GM18505 (cell line): ENCODE data around the gene EGFR.

Experiments
- ATAC-seq: cut with Tn5 transposase; IDR thresholded peaks from one replicate; pipeline ENCODE4 v1.9.1; 2021; ENCODE audit not compliant: unreplicated experiment
- POLR2A ChIP-seq: IDR thresholded peaks from 4 replicates; pipeline ENCODE4 v1.6.1; 2011; ENCODE audit warnings: borderline replicate concordance; ENCODE audit not compliant: insufficient read depth, insufficient read length; ENCODE audit errors: extremely low read depth

The EGFR gene

GRCh38 chr7:55056577-55057480, 38.0 kb downstream of the EGFR start:
- no peak for ATAC-seq
- TF ChIP-seq POLR2A = no peak

DNA sequence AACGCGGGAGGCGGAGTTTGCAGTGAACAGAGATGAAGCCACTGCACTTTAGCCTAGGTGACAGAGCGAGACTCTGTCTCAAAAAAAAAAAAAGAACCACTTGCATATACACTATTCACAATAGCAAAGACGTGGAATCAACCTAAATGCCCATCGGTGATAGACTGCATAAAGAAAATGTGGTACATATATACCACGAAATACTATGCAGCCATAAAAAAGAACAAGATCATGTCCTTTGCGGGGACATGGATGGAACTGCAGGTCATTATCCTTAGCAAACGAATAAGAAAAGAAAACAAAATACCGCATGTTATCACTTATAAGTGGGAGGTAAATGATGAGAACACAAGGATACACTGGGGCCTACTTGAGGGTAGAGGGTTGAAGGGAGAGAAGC, 39.5 kb downstream of the EGFR start:
- no peak for ATAC-seq
- TF ChIP-seq POLR2A = no peak

DNA sequence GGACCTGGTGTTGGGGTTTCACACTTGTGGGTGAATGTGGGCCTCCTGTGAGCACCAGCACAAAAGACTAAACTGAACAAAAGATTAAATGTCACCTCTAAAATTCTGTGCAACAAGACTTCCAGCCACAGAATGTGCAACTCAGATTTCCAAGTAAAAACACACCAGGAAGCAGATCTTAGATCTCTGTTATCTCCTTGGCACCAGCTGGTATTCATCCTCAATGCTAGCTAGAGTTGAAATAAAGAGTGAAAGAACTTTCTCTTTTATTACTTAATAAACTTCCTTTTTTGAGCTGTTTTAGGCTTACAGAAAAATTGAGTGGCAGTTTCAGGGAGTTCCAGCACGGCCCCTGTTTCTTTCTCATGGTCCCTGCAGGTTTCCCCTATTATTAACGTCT, 40.2 kb downstream of the EGFR start:
- TF ChIP-seq POLR2A = no peak
- ATAC-seq = no peak

DNA sequence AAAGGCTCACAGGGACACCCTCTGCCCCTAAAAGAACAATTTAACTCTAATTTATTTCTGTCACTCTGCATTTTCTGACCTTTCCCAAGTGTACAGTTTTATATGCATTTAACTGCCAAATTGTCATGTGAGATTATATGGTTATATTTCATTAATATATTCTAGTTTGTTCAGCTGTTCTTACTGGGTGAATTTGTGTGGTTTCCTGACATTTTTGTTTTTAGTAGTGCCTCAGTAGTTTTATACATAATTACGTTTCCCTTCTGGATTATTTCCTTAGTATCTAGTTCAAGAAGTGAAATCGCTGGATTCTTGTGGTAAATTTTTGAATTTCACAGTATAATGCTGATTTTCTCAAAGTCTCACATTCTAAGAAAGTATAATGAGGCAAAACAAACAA, 41.3 kb downstream of the EGFR start:
- no peak for ATAC-seq
- no peak for TF ChIP-seq POLR2A

DNA sequence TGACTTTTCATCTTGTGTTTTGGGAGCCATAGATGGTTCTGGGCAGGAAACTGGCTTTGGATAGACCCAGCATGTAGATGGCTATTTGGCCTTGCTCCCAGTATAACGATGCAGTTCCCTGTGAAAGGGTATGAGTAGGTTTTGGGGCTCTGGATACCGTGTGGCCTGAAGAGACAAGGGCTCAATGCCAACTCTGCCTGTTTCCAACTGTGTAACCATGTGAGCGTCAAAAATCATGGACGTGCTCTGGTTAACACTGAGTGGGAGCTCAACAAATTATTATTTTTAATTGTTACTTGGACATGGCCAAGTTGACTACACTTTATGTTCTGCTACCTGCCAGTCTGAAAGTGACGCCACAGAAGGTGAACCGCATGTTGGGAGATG, 41.8 kb downstream of the EGFR start:
- no peak for ATAC-seq

GRCh38 chr7:55061726-55062499, 43.1 kb downstream of the EGFR start:
- ATAC-seq = no peak
- no peak for TF ChIP-seq POLR2A

More for the DNA sequence above, 41.8 kb downstream of the EGFR start:
- no peak for TF ChIP-seq POLR2A

GRCh38 chr7:55063061-55063460, 44.2 kb downstream of the EGFR start:
- TF ChIP-seq POLR2A = no peak

DNA sequence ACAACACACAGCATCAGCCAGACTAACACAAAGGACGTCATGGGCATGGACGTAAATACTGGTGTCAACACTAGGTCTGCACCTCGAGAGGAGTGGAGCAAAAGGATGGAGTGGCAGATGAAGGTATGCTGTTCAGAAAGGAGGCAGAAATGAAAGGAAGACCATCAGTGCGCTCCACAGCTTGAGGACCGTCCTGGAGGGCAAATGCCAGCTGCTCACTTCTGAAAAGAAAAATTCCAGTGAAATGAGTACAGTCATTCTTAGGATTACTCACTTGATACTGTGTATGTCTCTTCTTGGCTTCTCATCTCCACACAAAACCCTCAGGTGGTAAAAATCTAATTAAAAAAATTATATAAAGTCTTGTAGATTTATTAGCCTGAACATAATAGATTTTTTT, 44.8 kb downstream of the EGFR start:
- no peak for ATAC-seq

More at GRCh38 chr7:55063061-55063460, 44.2 kb downstream of the EGFR start:
- ATAC-seq = no peak

GRCh38 chr7:55065079-55065478, 46.3 kb downstream of the EGFR start:
- peak; percentile 59 for ATAC-seq
- no peak for TF ChIP-seq POLR2A

More for the DNA sequence above, 44.8 kb downstream of the EGFR start:
- TF ChIP-seq POLR2A = no peak

DNA sequence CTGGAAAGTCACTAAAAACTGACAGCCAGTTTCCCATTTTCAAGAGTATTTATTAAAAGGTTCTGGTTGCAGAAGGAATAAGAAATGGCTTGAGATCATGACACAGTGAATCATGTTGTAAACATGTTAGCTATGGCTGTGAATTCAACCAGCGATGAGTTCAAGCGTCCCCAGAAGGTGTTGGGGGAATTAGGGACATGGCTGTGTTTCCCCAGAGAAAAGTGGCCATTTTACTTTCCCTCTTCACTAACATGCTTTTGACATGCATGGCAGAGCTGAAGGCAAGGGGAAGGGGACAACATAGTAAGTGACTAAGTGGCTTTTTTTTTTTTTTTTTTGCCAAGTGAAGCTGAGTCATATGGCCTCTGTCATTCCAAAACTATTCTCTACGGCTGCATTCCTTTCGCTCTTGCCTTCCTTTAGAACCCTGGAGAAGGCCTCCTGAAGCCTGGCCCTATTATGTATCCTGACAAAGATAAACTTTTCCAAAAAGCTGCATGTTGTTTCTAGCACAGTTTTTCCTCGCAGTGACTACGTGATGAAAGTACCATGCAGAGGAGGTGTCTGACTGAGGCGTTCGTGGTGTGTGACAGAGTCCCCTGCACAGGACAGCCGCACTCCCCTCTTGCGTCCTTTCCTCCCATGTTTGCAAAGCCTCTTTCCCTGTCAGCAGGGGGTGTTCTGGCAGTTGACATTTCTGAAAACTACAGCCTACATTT, 46.9 kb downstream of the EGFR start:
- ATAC-seq = no peak
- no peak for TF ChIP-seq POLR2A

GRCh38 chr7:55066524-55066923, 47.7 kb downstream of the EGFR start:
- no peak for TF ChIP-seq POLR2A
- ATAC-seq = no peak

- TF ChIP-seq POLR2A = no peak
- ATAC-seq = no peak
Measured at GRCh38 chr7:55066938-55067337, 48.1 kb downstream of the EGFR start.

GRCh38 chr7:55067748-55068147, 48.9 kb downstream of the EGFR start:
- TF ChIP-seq POLR2A = no peak
- no peak for ATAC-seq

GRCh38 chr7:55069271-55069792, 50.5 kb downstream of the EGFR start:
- ATAC-seq = no peak
- no peak for TF ChIP-seq POLR2A

DNA sequence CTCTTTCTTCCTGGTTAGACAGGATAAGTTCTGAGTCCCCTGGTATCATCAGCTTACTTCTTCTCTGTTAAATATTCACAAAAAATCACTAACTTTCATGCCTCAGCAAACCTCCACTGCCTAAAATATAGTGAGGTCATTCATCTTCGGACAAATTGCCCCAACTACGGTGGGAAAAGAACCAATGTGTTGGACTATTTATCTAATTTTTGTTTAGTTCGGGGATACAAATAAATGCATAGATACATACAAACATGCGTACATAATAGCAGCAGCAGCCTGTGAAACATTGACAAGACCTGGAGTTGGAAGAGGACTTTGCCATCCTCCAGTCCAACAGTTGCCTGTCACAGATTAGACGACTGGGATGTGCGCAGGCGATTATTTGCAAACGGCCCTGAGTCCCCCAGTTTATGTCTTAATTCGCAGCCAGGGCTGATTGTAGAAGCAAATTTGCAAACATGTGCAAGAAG, 51.5 kb downstream of the EGFR start:
- ATAC-seq = no peak
- TF ChIP-seq POLR2A = no peak
